Activated CD8-positive, alpha-beta memory T cell treated with anti-CD3 and anti-CD28 coated beads for 1 hour (primary cell): ENCODE results near the gene TMEM120B.
"Not testable (repeated sequence)": the region's sequence is repeated elsewhere in the genome, so short reads cannot be mapped to it uniquely, and the experiment has no call there.

Experiments used
- DNase-seq, 2 donors: peaks; one replicate each; pipeline ENCODE4 v3.0.0-alpha.2; 2020; ENCODE audit warnings: low read depth in 1 of 2; ENCODE audit errors: extremely low read depth in 1 of 2

TMEM120B gene

GRCh38 chr12:121712461-121713256 is at the start of gene TMEM120B:
TSS of gene TMEM120B (plus strand) at chr12:121712752. CDS start at chr12:121712896, 144 bp downstream.
- DNase-seq, result peak; percentile 28 to 81

- no peak for DNase-seq
Measured at GRCh38 chr12:121663610-121663929, 49.0 kb upstream of the TMEM120B start.

- DNase-seq, result not testable (repeated sequence)
Measured at GRCh38 chr12:121666829-121667228, 45.7 kb upstream of the TMEM120B start.

- peak; percentile 35 to 51 for DNase-seq
Measured at GRCh38 chr12:121668750-121669520, 43.6 kb upstream of the TMEM120B start.

- DNase-seq, result no peak
Measured at GRCh38 chr12:121669521-121669900, 43.0 kb upstream of the TMEM120B start, which contains the start of gene MORN3. TSS of gene MORN3 (minus strand) at chr12:121669654. CDS start at chr12:121669483, 171 bp downstream.

- no peak for DNase-seq
Measured at GRCh38 chr12:121673013-121673511, 39.5 kb upstream of the TMEM120B start.

- DNase-seq, result no peak
Measured at GRCh38 chr12:121676190-121676589, 36.4 kb upstream of the TMEM120B start.

- DNase-seq, result no peak
Measured at GRCh38 chr12:121678305-121678704, 34.2 kb upstream of the TMEM120B start.

- no peak for DNase-seq
Measured at GRCh38 chr12:121678716-121679300, 33.7 kb upstream of the TMEM120B start.

GRCh38 chr12:121679661-121680197 is 32.8 kb upstream of the TMEM120B start:
- not testable (repeated sequence) for DNase-seq

GRCh38 chr12:121688966-121689365 is 23.6 kb upstream of the TMEM120B start:
- no peak for DNase-seq

GRCh38 chr12:121689430-121689829 is 23.1 kb upstream of the TMEM120B start:
- no peak for DNase-seq

GRCh38 chr12:121692744-121693143 is 19.8 kb upstream of the TMEM120B start:
- not testable (repeated sequence) for DNase-seq

GRCh38 chr12:121693155-121693687 is 19.3 kb upstream of the TMEM120B start:
- no peak for DNase-seq

- DNase-seq, result no peak
Measured at GRCh38 chr12:121697093-121697698, 15.4 kb upstream of the TMEM120B start.

GRCh38 chr12:121697861-121698260 is 14.7 kb upstream of the TMEM120B start:
- not testable (repeated sequence) for DNase-seq

GRCh38 chr12:121701667-121702277 is 10.8 kb upstream of the TMEM120B start:
- DNase-seq, result no peak

- DNase-seq, result no peak
Measured at GRCh38 chr12:121702944-121703343, 9.6 kb upstream of the TMEM120B start.

- no peak for DNase-seq
Measured at GRCh38 chr12:121705514-121705913, 7.0 kb upstream of the TMEM120B start.
